Peyer's patch (tissue), 4 donors: Measurements from ENCODE around the gene FARP2.

Source experiments
- CTCF ChIP-seq, 6 experiments: fragments of 450-650 bp in 4 of 6; fragments of 200-600 bp in 2 of 6; sonication (generic) in 1 of 6; IDR thresholded peaks; one replicate each; pipeline ENCODE4 v1.5.1; 2017 to 2019; ENCODE audit warnings: antibody characterized with exemption in 6 of 6, mild to moderate bottlenecking in 3 of 6, moderate library complexity in 1 of 6
- POLR2A ChIP-seq, 2 donors: fragments of 450-650 bp; IDR thresholded peaks; one replicate each; pipeline ENCODE4 v1.5.1; 2017; ENCODE audit warnings: antibody characterized with exemption in 2 of 2, mild to moderate bottlenecking in 2 of 2, moderate library complexity in 2 of 2

DNA sequence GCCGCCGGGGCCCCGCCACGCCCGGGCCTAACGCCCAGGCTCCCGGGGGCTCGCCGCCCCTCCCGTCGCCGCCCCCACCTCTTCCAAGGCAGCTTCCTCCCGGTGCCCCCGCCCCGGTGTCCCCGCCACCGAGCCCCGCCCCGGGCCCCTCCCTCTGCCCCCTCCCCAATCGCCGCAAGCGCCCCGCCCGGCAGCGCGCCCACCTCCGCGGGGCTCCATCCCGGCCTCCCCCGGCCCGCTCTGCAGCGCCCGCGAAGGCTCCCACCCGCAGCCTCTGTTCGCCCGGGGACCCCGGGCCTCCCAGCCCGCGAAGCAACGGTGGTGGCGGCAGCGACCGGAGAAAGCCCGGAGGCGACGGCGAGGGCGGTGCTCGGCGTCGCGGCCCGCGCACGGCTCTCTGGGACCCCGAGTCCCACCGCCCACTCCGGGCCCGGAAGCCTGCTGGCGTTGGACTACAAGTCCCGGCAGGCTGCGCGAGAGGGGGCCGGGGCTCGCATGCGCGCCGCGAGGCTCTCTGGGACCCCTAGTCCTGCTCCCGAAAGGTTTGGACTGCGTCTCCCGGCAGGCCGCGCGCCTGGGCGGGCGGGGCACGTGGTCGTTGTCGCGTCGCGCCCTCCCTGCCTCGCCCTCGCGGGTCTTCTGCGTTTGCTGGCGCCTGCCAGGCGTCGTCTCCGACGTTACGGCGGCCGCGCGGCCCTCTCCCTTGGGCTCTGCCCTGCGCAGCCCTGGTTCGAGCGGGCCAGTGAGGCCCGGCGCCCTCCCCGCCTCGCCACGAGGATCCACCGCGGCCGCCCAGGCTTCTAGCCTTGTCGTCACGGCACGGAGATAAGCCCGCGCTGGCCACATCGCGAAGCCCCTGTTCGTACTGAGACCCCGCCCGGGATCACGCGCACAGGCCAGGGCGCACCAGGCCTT is 152.4 kb downstream of the FARP2 start, which contains the start of gene STK25:
- no peak for TF ChIP-seq CTCF (IDR thresholded peaks at IDR 0.05)
- TF ChIP-seq POLR2A (IDR thresholded peaks at IDR 0.05): peak; percentile 38 to 51
